NCI-H2227 (cell line): ENCODE measurements around the gene C1orf105.
"Not testable (repeated sequence)": the region's sequence is repeated elsewhere in the genome, so short reads cannot be mapped to it uniquely, and the experiment has no call there.

Experiments used
- DNase-seq: peaks from one replicate; lab custom pipeline; 2025; ENCODE audit not compliant: unreplicated experiment; lab: John Stamatoyannopoulos, UW

The C1orf105 gene

DNA sequence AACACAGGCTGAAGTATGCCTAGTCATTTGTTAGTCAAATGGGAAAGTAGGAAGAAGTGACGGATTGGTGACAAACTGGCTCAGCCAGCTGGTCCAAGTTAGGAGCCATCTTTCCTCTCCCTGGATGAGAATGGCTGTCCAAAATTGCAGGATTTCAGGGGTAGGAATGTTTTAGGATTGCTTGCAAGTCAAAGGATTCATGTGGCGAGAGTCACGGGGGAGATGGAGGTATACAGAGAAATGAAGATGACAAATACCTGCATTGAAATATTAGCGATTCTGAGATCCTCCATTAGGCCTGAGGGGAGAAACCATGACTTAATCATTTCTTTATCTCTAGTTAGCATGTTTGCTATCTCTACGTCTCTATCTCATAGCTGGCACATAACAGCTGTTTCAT is 65.1 kb downstream of the C1orf105 start:
- DNase-seq = no peak

GRCh38 chr1:172486805-172487454 is 66.4 kb downstream of the C1orf105 start:
- no peak for DNase-seq

DNA sequence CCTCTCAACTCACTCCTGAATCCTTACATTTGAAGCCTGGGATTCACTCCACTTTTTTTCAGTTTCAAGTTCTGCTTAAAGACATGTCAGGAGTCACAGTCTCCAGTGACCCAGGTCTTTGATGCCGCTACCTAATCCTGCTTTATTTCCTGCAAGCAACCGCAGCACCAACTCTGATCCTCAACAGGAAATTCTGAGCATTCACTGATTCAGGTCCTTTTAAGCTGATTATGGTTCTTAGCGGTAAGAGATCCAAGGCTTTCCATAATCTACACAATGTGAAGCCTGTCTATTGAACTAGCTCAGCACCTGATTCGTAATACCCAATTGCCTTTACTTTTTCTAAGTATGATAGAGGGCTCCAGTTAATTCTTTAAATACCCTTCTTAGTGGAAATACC is 67.1 kb downstream of the C1orf105 start:
- no peak for DNase-seq

- DNase-seq = no peak
These were observed 67.9 kb downstream of the C1orf105 start for GRCh38 chr1:172488393-172488792.

DNA sequence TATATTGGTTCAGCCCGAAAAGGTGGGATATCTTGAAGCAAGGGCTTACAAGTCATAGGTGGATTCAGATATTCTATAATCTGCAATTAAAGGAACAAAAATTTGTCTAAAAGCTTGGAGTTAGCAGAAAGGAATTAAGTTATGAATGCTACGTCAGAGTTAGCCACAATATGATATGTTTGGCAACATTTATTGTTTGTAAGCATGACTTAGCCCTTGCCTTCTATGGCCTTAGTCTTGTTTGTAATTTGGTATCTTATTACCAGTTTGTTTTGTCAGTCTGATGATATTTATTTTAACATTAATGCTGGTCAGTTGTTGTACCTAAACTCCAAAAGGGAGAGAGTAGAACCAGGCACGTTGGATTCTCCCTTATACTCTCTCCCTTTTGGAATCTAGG is 69.4 kb downstream of the C1orf105 start:
- DNase-seq = no peak

DNA sequence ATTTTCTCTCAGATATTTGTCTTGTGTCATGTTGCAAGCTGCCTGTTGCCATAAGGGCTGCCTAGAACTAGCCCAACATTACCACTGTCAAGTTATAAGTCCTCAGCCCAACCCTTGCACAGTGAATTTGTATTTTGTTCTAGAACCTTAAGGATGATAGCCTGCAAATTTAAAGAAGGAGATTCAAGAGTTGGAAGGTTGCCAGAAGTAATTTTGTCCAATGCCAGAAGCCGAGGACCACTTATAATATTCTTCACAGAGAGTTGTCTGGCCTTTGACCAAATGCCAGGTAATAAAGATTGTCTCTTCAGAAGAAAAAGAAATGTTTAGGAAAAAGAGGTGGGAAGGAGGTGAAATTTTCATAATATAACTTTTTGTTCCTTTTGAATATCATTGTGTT is 71.9 kb downstream of the C1orf105 start:
- no peak for DNase-seq

DNA sequence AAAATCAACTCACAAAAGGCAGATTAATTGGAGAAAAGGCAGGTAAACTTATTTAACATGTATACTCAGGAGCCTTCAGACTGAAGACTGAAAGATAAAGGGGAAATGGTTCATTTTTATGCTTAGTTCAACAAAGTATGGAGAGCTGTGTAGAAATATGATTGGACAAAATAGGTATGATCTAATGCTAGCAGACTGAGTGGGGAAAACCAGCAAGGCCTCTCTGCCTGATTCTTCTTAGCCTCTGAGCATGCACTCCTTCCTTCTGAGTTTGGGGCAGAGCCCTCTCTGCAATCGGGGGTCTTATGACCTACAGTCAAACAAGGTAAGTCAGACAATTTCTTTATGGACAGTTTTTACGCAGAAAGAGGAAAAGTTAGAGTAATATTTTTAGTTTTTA is 73.7 kb downstream of the C1orf105 start:
- DNase-seq = no peak

- DNase-seq = not testable (repeated sequence)
These were observed 75.6 kb downstream of the C1orf105 start for GRCh38 chr1:172496127-172496526.

- no peak for DNase-seq
These were observed 76.2 kb downstream of the C1orf105 start for GRCh38 chr1:172496678-172497077.

GRCh38 chr1:172497230-172497629 is 76.7 kb downstream of the C1orf105 start:
- DNase-seq = no peak

DNA sequence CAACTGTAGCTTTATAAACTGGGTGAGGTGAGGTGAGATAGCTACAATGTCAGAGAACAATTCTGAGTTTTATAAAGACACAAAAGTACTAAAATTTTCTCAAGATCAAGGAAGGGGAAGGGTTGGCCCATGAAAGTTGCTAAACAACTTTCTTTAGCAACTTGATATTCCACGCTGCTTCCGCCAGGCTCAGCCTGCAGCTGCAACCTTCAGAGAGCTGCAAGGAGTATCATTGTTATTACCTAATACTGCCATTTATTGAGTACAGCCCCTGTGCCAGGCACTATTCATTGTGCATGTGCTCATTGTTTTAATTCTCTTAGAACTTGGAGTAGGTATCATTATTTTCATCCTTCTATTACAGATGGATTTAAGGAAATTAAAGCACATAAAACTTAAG is 78.4 kb downstream of the C1orf105 start:
- DNase-seq = no peak

DNA sequence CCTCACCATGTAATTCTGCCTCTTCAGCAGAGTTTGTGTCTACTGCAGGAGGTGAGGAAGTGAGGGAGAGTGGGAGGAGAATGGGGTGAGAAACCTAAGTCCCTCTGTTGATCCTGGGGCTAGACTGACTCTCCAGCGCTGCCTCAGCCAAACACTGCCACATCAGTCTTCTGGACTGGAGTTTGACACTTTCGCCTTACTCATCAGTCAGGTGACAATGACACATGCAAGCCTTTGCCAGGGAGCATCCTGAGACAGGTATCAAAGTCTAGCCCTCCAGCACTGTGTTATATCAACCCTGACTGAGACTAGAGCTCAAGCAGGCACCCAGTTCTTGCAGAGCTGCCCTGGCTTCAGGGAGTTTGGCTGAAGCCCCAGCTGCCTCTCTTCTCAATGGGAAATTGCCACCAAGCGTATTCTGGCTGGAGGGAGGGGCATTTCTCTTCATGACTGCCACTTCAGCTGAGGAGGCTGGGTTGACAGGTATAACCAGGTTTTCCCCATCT is 79.2 kb downstream of the C1orf105 start:
- no peak for DNase-seq

DNA sequence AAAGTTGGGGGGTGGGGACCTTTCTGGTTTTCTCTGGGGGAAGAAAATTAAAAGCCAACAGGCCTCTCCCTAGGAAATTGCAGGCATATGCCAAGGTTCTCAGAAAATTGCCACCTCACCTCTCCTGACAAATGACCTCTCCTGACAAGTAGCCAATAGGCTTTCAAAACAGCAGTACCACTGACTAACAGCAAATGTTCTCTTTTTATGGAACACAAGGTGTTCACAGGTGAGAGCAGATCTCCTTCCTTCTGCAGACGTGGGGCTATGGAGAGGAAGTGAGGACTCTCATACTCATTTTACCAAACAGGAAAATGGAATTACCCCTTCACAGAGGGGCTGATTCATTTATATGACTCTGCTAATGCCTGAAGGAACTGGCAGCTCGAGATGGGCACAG is 79.7 kb downstream of the C1orf105 start:
- no peak for DNase-seq

GRCh38 chr1:172507741-172508140 is 87.3 kb downstream of the C1orf105 start:
- DNase-seq = no peak

DNA sequence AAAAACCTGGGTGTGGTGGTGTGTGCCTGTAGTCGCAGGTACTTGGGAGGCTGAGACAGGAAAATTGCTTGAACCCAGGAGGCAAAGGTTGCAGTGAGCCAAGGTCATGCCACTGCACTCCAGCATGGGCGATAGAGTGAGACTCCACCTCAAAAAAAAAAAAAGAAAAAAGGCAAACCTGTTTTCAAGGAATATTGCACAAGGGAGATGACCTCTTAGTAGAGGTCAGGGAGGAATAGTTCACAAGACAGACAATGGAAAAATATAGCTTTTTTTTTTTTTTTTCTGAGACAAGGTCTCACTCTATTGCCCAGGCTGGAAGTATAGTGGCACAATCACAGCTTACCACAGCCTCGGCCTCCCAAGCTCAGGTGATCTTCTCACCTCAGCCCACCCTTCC is 90.0 kb downstream of the C1orf105 start:
- DNase-seq = no peak

DNA sequence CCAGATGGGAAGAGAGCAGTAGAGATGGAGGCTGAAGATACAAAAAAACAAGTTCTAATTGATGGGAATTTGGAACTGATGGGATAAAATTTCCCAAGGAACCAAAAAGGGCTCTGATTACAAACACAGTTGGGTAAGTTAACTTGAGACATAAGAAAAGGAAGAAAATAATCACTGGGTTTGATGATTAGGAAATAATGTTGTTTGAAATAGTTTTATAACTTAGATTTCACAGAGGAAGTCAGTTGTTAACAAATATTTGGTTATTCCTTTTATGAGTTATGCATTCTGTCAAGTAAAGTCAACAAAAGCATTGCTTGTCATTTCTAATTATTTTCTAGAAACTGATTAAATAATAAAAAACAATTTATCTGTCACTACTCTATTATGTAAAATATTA is 92.1 kb downstream of the C1orf105 start:
- no peak for DNase-seq

- DNase-seq = no peak
These were observed 93.0 kb downstream of the C1orf105 start for GRCh38 chr1:172513479-172513878.

DNA sequence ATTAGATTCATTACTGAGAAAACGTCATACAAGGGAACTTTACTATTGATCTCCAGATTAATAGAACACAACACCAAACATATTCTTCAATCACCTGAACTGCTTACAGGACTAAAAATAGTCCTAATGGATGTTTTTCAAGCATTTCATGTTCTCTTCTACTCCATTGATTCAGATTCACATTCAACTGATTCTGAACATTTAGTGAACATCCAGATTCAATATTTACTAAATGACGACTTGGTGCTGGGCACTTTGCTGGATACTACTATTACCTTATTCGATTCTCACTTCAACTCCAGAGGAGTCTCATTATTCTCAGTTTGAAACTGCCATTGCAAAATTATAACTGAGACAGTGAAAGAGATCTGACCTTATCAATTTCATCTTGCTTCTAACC is 93.6 kb downstream of the C1orf105 start:
- DNase-seq = no peak

DNA sequence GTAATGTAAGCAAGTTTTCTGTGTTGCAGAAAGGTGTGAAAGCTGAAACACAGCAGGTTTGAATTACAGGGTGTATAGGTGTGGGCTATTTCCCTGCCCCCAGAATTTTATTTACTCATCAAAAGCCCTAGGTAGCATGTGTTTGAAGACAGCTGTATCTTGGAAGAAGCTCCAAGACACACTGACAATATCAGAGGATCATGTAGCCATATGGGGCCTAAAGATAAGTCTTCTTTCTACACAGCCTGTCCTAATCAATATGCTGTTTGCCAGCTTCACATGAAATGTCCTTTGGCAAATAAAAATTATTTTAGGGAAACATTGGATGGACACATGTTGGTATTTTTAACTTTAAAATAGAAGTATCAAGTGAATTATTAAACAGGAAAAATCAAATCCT is 95.0 kb downstream of the C1orf105 start:
- DNase-seq = no peak

DNA sequence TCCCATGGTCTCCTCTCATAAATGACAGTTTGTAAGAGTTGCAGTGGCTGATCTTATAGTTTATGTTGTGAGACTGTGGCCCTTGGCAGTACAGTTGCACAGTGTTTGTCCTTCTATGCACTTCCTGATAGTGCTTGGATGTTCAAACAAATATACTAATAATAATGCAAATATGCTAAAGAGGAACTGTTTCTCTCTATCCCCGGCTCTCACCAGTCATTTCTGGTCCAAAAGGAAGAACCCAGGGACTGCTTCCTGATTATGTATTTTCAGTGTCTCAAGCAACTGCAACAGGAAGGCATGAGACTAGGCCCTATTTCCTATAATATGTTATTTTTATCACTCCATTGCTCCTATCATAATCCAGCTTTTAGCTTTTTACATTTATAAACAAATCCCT is 95.4 kb downstream of the C1orf105 start:
- no peak for DNase-seq

DNA sequence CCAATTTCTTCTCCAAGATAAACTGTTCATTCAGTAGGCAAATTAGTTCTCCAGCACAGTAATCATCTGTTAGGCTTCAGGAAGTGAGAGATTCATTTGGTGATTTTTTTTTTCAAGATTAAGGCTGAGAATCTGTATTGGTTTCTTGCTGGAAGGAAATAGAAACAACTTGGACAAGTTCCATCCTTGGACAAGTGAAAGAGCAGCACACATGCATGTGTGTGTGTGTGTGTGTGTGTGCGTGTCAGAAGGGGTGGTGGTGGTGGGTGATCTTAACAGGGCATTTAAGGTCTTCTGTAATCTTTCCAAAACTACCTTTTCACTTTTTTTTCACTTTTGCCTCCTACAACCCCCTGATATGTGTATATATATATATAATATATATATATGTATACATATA is 96.6 kb downstream of the C1orf105 start:
- DNase-seq = no peak

GRCh38 chr1:172517545-172517944 is 97.1 kb downstream of the C1orf105 start:
- no peak for DNase-seq
